COR-L47 (cell line): ENCODE measurements around the gene DNASE2.

ENCODE experiments used
- DNase-seq: peaks from one replicate; lab custom pipeline; 2025; lab: John Stamatoyannopoulos, UW

Gene DNASE2

GRCh38 chr19:12834566-12834943, 46.7 kb downstream of the DNASE2 start, which contains the start of gene RTBDN:
TSS of gene RTBDN (minus strand) at chr19:12834579. CDS start at chr19:12829979, 4,600 bp downstream.
- peak; percentile 50 for DNase-seq

GRCh38 chr19:12833738-12834565, 47.3 kb downstream of the DNASE2 start:
- peak; percentile 57 for DNase-seq

- DNase-seq, result no peak
Measured at GRCh38 chr19:12833418-12833737, 47.9 kb downstream of the DNASE2 start.

- DNase-seq, result peak; percentile 8
Measured at GRCh38 chr19:12828494-12828893, 52.8 kb downstream of the DNASE2 start.

- DNase-seq, result no peak
Measured at GRCh38 chr19:12825254-12826131, 55.8 kb downstream of the DNASE2 start.
